Common myeloid progenitor, CD34-positive (primary cell): ENCODE data around the gene ZNF536.

Source experiments
- CTCF ChIA-PET: fragments of 350-600 bp; sonication (Branson Sonifier 250); formaldehyde crosslinking; loops from one replicate; lab custom pipeline; 2021; ENCODE audit warnings: antibody characterized with exemption; lab: Charles Lee
- POLR2A ChIA-PET: fragments of 350-600 bp; sonication (Branson Sonifier 250); formaldehyde crosslinking; loops from one replicate; lab custom pipeline; 2021; ENCODE audit warnings: antibody characterized with exemption; lab: Charles Lee
- DNase-seq, 3 donors: peaks; one replicate each; pipeline versions ENCODE4 v3.0.0 to v3.0.0-alpha.2; 2013
- H3K27ac ChIP-seq, 2 experiments: 1 replicate in 1 of 2; 2 replicates in 1 of 2; pipeline ENCODE4 v1.7.0; 2013; ENCODE audit warnings: inconsistent platforms in 2 of 2, low read length in 2 of 2, mild to moderate bottlenecking in 2 of 2, low read depth in 1 of 2, moderate library complexity in 1 of 2; ENCODE audit not compliant: severe bottlenecking in 2 of 2, insufficient read depth in 1 of 2, poor library complexity in 1 of 2
- H3K27me3 ChIP-seq, 5 experiments: replicated peaks in 2 of 5; 1 replicate in 3 of 5; 2 replicates in 2 of 5; pipeline versions ENCODE4 v1.6.1 to v1.7.0; 2013; ENCODE audit warnings: low read length in 4 of 5, mild to moderate bottlenecking in 2 of 5, moderate library complexity in 2 of 5, inconsistent platforms in 1 of 5; ENCODE audit not compliant: insufficient read depth in 5 of 5, control insufficient read depth in 4 of 5
- H3K36me3 ChIP-seq, 4 experiments: 1 replicate in 2 of 4; 2 replicates in 2 of 4; pipeline versions ENCODE4 v1.6.1 to v1.7.0; 2013; ENCODE audit warnings: low read length in 3 of 4, control low read depth in 1 of 4, mild to moderate bottlenecking in 1 of 4; ENCODE audit not compliant: control insufficient read depth in 4 of 4, insufficient read depth in 4 of 4
- H3K4me1 ChIP-seq, 4 experiments: 1 replicate in 3 of 4; 2 replicates in 1 of 4; pipeline versions ENCODE4 v1.6.1 to v1.7.1; 2013; ENCODE audit warnings: low read length in 3 of 4, mild to moderate bottlenecking in 3 of 4, control low read depth in 1 of 4, inconsistent platforms in 1 of 4, moderate library complexity in 1 of 4; ENCODE audit not compliant: control insufficient read depth in 4 of 4, insufficient read depth in 4 of 4; ENCODE audit errors: control extremely low read depth in 1 of 4
- H3K4me3 ChIP-seq, 7 experiments: 1 replicate in 4 of 7; 2 replicates in 3 of 7; pipeline versions ENCODE4 v1.5.1 to v1.7.0; 2013; ENCODE audit warnings: mild to moderate bottlenecking in 7 of 7, low read length in 6 of 7, moderate library complexity in 6 of 7, inconsistent platforms in 2 of 7, low read depth in 2 of 7, control low read depth in 1 of 7; ENCODE audit not compliant: insufficient read depth in 4 of 7, control insufficient read depth in 1 of 7; ENCODE audit errors: extremely low read depth in 1 of 7
- H3K9me3 ChIP-seq, 5 experiments: 1 replicate in 4 of 5; 2 replicates in 1 of 5; pipeline versions ENCODE4 v1.6.1 to v1.7.1; 2013; ENCODE audit warnings: low read length in 4 of 5, mild to moderate bottlenecking in 2 of 5, inconsistent platforms in 1 of 5, low read depth in 1 of 5, moderate library complexity in 1 of 5; ENCODE audit not compliant: control insufficient read depth in 4 of 5, insufficient read depth in 2 of 5; ENCODE audit errors: control extremely low read depth in 1 of 5
- WGBS: methylation state at CpG from one replicate; pipeline ENCODE4 v1.1.5; 2013; ENCODE audit not compliant: insufficient coverage; 5-methylcytosine and 5-hydroxymethylcytosine counted together

ZNF536 gene

DNA sequence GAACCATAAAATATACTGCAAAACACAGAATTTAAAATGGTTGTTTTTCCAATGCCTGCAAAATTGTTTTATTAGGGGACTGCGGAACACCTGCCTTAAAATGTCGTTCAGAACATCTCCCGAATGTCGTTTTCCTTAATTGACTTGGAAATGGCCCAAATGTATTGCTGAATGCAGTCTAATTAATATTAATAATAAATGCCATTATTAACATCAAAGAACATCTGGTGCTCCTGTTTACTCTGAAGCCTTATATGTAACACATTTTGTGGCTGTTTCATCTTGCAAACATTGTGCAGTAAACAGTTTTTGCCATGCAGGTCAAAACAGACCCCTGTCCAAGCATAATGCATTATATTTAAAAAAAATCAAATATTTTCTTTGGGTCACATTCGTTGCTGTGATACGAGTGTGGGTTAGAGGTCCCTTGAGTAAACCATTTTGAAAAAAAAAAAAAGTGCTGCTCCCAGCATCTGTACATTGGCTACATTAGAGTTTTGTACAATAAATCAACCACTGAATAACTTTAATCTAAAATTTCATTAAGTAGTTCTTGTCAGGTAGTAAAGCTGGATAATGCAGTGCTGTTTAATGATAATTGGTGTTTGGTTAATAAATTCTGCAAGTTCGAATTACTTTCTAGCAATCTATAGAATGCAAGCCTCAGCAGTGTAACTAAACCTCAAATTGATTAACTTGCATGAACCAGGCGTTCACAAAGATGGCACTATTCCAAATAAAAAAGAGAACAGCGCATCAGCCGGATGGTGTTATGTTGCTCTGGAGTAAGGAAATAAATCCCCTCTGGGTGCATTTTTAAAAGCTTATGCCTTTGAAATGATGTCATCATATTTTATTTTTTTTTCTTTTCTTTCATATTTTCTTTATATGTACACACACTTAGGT lies 140.2 kb downstream of the ZNF536 start:
- no peaks in the 10 kb centered on the region for H3K4me1 ChIP-seq
- ChIA-PET CTCF (interaction anchor here (0.7 kb wide), 1 partner anchor 1378 kb away, joined by 3 read pairs; no protein-coding TSS in a partner anchor), POLR2A (no interaction called here)

DNA sequence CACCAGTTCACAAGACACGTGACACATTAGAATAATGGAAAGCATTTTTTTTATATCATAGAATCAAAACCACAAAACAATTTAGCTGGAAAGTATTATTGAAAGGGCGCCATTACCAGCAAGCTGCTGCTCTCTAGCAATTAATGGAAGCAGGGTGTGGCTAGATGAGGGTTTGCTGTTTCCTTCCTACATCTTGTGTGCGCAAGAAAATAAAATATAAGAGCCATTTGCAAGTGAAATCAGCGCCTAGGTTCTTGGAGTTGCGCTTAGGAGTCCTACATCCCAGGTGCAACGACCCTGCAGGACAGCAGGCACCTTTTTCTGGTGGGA lies 140.9 kb downstream of the ZNF536 start:
- Histone ChIP-seq H3K4me1 (no peaks in the 10 kb centered on the region), H3K9me3 (peaks cover 0 to 1% (median 0%) of the 10 kb centered on the region in 5 experiments), H3K27me3 (peaks cover 0 to 24% (median 3%) of the 10 kb centered on the region in 5 experiments), H3K36me3 (no peaks in the 10 kb centered on the region), H3K27ac (no peak overlapping the region), H3K4me3 (no peak overlapping the region)
- no peak for DNase-seq
- ChIA-PET CTCF (interaction anchor here (0.7 kb wide), 1 partner anchor 1378 kb away, joined by 3 read pairs; no protein-coding TSS in a partner anchor), POLR2A (no interaction called here)
- 98% methylated on average over 4 of the region's 6 CpGs for WGBS

More for the DNA sequence above, 140.2 kb downstream of the ZNF536 start:
- no peak for DNase-seq
- 93% methylated on average over 3 of the region's 10 CpGs for WGBS
- no peaks in the 10 kb centered on the region for H3K36me3 ChIP-seq
- H3K27ac ChIP-seq, result no peak overlapping the region
- no peak overlapping the region for H3K4me3 ChIP-seq
- H3K9me3 ChIP-seq, result peaks cover 0 to 1% (median 0%) of the 10 kb centered on the region in 5 experiments
- H3K27me3 ChIP-seq, result peaks cover 0 to 27% (median 3%) of the 10 kb centered on the region in 5 experiments

DNA sequence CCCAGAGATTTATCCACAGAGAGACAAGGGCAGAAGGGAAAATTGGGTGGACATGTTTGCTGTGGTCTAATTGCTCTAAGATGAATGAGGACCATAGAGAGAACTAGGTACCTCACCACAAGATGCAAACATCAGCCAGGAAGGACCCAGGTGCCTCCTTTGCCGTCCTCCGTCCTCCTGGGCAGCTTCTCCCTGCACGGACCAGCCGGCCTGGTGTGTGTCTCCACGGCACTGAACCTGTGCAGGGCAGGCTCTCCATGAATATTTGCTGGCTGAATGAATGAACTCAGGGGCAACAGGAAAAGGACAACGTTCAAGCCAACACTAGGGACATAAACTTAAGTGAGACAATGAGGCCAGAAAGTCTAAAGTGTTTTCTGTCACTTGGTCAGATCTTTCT lies 143.9 kb downstream of the ZNF536 start:
- H3K27ac ChIP-seq, result no peak overlapping the region
- H3K27me3 ChIP-seq, result peaks cover 0 to 14% (median 3%) of the 10 kb centered on the region in 5 experiments
- 68% methylated on average over 3 of the region's 6 CpGs for WGBS
- H3K4me1 ChIP-seq, result no peaks in the 10 kb centered on the region
- CTCF ChIA-PET, result no interaction called here
- no peaks in the 10 kb centered on the region for H3K36me3 ChIP-seq
- POLR2A ChIA-PET, result no interaction called here
- no peak for DNase-seq
- H3K4me3 ChIP-seq, result no peak overlapping the region
- H3K9me3 ChIP-seq, result no peaks in the 10 kb centered on the region

DNA sequence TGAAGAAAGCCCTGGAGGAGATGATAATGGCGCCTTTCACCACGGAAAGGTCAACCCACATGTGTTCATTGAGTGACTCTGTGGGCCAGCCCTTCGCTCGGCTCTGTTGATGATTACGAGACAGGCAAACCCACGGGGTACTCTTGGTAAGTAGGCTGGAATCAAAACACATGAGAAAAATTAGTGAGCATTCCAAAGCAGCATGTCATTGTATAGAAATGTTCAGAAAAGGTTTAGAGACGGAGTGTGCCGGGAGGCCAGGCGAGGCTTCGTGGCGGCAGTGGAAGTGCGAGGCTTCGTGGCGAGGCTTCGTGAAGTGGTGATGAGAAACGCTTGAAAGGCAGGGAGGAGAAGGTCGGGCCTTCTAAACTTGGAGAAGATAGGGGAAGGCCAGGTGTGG lies 144.3 kb downstream of the ZNF536 start:
- no peak overlapping the region for H3K27ac ChIP-seq
- CTCF ChIA-PET, result no interaction called here
- no peak for DNase-seq
- H3K4me1 ChIP-seq, result no peaks in the 10 kb centered on the region
- H3K4me3 ChIP-seq, result no peak overlapping the region
- peaks cover 0 to 11% (median 3%) of the 10 kb centered on the region in 5 experiments for H3K27me3 ChIP-seq
- H3K9me3 ChIP-seq, result no peaks in the 10 kb centered on the region
- no peaks in the 10 kb centered on the region for H3K36me3 ChIP-seq
- POLR2A ChIA-PET, result no interaction called here
- 97% methylated on average over 17 of the region's 17 CpGs for WGBS

- 86% methylated on average over 13 of the region's 13 CpGs for WGBS
- DNase-seq, result no peak
- Histone ChIP-seq H3K27ac (no peak overlapping the region), H3K27me3 (peaks cover 0 to 11% (median 7%) of the 10 kb centered on the region in 5 experiments), H3K4me1 (no peaks in the 10 kb centered on the region), H3K9me3 (no peaks in the 10 kb centered on the region), H3K4me3 (no peak overlapping the region), H3K36me3 (no peaks in the 10 kb centered on the region)
- CTCF ChIA-PET, result no interaction called here
- POLR2A ChIA-PET, result no interaction called here
Measured at GRCh38 chr19:30518965-30519606, 146.9 kb downstream of the ZNF536 start.

GRCh38 chr19:30519607-30520205 lies 147.5 kb downstream of the ZNF536 start:
- Histone ChIP-seq H3K4me3 (no peak overlapping the region), H3K36me3 (no peaks in the 10 kb centered on the region), H3K27ac (no peak overlapping the region), H3K27me3 (peaks cover 0 to 11% (median 7%) of the 10 kb centered on the region in 5 experiments), H3K4me1 (no peaks in the 10 kb centered on the region), H3K9me3 (no peaks in the 10 kb centered on the region)
- CTCF ChIA-PET, result no interaction called here
- no peak for DNase-seq
- 100% methylated on average over 2 of the region's 3 CpGs for WGBS
- POLR2A ChIA-PET, result no interaction called here
